ENCODE measurements around the gene NSUN7.

GRCh38 chr4:40736910-40737309 lies 12.8 kb upstream of the NSUN7 start:
- TF ChIP-seq CTCF (IDR thresholded peaks at IDR 0.05 in 8 of 11, conservative IDR thresholded peaks at IDR 0.05 in 3 of 11) (peak in 6 of 11 experiments; percentile 6 to 40 (median 26)), POLR2A (IDR thresholded peaks at IDR 0.05) (no peak), POLR2AphosphoS5 (IDR thresholded peaks at IDR 0.05) (no peak)

Data from spleen (tissue), 7 donors.